HG02610 (cell line): Measurements from ENCODE around the gene BARX1.
"Not testable (repeated sequence)": the region's sequence is repeated elsewhere in the genome, so short reads cannot be mapped to it uniquely, and the experiment has no call there.

Source experiments
- ATAC-seq: cut with Tn5 transposase; IDR thresholded peaks from one replicate; pipeline ENCODE4 v1.9.1; 2021; ENCODE audit warnings: mild to moderate bottlenecking, moderate library complexity; ENCODE audit not compliant: unreplicated experiment

BARX1 gene, protein sequence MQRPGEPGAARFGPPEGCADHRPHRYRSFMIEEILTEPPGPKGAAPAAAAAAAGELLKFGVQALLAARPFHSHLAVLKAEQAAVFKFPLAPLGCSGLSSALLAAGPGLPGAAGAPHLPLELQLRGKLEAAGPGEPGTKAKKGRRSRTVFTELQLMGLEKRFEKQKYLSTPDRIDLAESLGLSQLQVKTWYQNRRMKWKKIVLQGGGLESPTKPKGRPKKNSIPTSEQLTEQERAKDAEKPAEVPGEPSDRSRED

DNA sequence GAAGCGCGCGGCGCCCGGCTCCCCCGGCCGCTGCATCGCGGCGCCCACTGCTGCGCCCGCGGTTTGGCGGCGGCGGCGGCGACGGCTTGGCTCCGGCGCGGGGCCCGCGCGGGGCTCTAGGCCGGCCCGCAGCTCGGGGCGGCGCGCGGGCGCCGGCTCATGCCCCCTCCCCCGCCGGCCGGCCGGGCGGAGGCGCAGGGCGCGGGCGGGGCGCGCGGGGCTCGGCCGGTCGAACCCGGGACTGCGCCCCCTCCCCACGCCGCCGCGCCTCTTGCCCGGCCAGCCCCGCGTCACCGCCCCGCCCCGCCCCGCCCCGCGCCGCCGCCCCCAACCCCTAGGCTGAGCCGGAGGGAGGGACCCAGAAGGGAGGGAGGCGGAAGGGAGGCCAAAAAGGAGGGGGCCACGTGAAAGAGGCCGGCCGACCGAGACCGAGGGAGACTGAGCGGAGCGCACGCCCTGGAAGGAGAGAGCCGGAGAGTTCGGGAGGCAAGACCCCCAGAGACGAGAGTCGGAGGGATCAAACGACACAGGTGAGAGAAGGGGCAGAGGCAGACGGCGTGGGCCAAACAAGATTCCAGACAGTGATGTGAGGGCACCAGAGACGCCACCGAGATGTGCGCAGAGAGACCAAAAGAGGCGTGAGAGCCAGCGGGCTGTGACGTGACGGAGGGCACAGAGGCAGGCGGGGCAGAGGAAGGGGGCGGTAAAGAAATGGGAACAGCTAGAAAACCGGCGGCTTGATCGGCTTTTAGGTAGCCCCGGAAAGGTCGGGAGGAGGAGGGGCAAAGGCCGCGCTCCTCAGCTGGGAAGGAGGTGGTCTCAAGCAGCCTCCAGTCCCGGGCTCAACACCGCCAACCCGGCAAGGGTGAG lies at the start of gene BARX1:
BARX1 (minus strand) TSS at position 245 of the 870 bp plus-strand sequence; CDS start at position 36, 209 bp downstream.
- ATAC-seq, result no peak

DNA sequence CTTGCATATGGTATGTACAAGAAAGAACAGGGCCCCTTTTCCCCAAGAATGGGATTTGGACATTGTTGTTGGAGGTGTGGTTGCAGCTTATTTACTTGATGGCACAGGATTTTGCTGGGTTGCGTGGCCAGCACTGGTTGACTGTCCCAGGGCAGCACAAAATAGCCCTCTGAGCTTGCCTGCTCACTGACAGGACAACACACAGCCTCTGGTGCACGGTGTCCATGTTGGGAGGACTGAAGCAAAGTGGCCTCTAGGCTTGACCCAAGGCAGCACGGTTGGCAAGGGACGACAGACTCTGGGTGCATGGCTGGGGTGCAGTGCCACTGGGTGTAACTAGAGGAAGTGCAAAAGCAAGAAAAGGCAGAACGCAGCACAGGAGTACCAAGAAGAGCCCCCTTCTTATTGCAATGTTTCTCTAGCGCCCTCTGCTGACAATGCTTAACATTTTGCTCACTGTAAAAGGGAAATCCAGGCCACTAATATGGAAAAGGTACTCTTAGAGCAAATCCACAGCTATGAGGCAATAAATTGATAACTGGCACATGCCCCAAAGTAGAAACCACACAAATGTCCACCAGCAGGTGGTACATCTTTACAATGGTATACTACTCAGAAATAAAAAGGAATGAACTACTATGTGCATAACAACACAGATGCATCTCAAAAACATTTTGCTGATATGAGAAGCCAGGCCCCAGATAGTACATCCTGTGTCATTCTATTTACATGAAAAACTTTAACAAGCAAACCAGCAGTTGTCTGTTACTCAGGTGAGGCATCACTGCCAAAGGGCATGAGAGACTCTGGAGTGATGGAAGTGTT lies 47.4 kb upstream of the BARX1 start:
- ATAC-seq, result no peak

DNA sequence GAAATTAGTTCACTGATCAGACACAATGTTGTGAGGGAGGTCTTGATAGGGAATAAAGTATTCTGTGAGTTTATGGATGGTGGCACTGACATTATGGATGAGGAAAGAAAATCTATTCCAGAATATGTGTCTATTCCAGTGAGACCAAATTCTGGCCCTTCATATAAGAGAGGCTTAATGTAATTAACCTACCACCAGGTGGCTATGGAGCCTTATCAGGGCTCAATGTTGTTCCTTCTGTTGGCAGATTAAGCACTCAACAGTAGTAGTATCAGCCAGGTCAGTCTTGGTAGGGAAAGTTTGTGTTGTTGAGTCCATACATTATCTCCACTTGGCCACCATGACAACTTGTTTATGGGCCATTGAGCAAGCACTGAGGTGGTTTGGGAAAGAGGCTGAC lies 41.7 kb upstream of the BARX1 start:
- no peak for ATAC-seq

DNA sequence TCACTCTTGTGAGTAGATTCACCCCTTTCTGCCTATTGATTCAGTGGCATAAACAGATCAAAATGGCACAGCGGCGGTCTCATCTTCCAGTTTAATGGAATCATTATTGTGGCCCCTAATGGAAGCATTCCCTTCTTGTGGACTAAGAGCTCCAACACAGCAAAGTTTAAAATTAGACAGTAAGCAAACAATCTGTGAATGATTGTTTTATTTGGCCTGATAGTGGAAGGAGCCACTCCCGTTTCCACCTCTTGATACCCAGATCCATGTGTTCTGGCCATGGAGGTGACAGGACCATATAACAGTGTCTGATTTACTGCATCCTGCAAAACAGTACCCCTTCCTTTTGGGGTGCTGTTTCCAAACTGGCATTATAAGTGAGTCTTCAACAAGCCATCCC lies 41.2 kb upstream of the BARX1 start:
- ATAC-seq, result no peak

DNA sequence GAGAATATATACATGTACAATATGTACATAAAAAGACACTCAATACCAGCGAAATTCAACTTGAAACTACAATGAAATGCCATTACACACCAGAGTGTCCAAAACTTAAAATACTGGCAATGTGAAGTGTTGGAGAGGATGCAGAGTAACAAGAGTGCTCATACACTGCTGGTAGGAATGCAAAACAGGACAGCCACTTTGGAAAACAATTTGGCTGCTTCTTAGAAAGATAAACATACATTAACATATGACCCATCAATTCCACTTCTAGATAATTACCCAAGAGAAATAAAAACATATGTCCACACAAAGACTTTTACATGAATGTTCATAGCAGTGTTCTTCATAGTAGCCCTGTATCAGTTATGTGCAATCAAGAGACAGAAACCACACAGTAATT lies 39.4 kb upstream of the BARX1 start:
- ATAC-seq, result no peak

DNA sequence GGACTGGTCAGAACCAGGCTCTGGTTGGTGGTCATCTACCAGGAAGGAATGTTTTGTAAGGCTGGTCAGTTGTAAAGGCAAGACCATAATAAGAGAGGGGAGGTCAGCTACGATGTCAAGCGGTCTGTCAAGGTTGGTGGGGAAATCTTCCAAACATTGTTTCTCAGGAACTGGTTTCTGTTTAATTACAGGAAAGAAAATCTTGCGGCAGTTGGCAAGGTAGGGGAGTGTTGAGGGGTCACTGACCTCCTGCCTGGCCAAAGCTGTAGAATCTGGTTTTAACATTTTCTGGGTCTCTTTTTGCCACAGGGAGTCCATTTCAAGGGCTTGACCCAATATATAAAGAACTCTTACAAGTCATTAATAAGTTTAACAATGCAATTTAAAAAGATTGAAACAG lies 39.0 kb upstream of the BARX1 start:
- ATAC-seq, result no peak

DNA sequence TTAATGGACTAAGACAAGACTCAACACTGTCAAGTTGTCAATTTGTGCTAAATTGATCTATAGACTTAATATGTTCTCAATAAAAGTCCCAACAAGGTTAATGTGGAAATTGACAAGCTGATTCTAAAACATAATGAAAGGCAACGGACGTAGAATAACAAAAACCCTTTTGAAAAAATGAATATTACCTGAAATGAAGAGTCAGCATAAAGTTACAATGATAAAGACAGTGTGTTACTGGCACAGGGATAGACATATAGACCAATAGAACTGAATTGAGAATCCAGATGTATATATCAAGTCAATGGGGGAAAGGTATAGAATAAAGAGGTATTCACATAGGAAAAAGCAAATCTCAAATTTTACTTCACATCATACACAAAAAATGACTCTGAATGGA lies 37.7 kb upstream of the BARX1 start:
- no peak for ATAC-seq

DNA sequence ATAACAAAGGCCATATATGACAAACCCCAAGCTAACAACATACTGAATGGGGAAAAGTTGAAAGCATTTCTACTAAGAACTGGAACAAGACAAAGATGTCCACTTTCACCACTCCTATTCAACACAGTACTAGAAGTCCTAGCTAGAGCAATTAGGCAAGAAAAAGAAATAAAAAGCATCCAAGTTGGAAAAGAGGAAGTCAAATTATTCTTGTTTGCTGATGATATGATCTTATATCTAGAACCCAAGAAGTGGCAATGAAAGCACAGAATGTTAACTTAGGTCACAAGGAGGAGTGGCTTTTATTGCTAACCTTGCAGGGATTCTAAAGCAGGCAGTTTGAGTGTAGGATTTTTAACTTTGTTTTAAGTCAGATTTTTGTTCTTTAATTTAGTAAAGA lies 35.3 kb upstream of the BARX1 start:
- no peak for ATAC-seq

DNA sequence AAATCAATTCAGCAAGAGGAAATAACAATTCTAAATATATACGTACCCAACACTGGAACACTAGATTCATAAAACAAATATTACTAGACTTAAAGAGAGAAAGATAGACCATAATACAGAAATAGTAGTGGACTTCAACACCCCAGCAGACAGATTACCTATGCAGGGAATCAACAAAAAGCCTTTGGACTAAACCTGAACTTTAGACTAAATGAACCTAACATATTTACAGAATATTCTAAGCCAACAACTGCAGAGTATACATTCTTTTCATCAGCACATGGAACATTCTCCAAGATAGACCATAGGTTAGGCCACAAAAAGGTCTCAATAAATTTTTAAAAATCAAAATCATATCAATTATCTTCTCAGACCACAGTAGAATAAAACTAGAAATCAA lies 32.9 kb upstream of the BARX1 start:
- no peak for ATAC-seq

DNA sequence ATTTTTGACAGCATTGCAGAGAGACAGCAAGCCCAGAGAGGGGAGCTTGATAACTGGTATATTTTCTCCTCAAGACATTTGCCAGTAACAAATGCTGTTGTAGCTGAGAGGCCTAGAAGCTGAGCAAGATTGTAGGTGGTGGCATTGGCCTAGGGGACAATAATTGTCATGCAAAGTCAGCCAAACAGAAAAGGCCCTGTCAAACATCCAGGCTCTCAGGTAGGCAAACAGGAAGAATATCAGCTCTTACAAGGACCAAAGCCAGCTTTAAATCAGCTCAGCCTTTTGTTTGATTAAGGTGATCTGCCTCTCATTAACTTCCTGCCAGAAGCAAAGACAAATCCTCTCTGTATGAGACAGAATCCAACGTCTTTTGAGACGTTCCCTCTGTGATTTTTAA lies 29.7 kb upstream of the BARX1 start:
- ATAC-seq, result no peak

DNA sequence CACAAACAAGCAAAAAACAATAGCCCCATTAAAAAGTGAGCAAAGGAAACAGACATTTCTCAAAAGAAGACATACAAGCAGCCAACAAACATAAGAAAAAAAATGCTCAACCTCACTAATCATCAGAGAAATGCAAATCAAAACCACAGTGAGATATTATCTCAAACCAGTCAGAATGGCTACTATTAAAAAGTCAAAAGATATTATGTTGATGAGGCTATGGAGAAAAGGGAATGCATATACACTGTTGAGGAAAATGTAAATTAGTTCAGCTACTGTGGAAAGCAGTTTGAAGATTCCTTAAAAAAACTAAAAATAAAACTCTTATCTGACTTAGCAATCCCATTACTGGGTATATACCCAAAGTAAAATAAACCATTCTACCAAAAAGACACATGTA lies 28.7 kb upstream of the BARX1 start:
- ATAC-seq, result no peak

DNA sequence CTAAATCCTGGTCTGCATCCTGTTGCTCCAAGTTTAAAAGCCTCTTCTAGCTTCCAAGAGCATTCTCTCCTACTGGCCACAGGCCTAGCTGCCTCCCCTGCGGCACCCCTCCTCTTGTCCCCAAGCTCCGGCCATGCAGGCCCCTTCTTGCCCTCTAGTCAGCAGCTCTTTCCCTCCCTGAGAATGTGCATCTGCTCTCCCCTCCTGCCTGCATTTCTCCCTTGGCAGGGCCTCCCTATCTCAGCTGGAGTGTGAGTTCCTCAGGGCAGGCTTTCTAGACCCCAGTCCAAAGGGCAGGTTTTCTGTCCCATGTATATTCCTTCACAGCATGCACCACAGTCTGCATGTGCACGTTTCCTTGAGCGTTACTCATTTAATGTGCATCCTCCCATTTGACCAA lies 24.6 kb upstream of the BARX1 start:
- ATAC-seq, result no peak

DNA sequence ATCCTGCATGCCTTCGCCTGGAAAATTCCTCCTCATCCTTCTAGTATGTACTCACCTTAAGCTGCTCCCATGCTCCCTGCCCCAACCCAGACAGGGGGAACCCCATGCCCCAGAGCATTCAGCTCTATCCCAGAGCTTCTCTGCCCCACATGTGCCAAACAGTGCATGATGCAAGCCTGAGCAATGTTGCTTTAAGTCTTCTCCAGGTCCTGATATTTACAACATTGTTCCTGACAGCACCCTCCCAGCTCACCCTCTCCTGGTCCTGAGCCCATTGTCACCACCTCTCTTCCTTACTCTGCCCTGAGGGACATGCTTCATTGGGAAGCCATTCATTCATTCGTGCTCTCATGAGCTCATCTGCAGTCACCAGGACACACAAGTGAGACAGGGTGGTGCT lies 23.4 kb upstream of the BARX1 start:
- no peak for ATAC-seq

DNA sequence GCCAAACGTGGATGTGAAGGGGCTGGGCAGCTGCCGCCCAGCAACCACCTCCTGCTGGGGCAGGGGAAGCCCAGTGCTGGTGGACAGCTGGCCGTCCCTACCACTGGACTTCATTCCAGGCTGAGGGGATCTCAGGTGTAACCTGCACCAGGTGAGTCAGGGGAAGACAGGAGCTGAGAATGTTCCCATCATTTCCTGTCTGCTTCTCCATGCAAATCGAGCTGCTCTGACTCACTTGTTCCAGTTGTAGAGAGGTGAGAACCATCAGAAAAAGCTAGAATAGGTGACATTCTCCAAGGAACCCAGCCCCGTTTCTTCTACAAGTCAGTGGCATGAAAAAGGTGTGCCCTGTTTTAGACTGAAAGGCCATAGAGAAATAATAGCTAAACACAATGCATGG lies 21.8 kb upstream of the BARX1 start:
- ATAC-seq, result no peak

DNA sequence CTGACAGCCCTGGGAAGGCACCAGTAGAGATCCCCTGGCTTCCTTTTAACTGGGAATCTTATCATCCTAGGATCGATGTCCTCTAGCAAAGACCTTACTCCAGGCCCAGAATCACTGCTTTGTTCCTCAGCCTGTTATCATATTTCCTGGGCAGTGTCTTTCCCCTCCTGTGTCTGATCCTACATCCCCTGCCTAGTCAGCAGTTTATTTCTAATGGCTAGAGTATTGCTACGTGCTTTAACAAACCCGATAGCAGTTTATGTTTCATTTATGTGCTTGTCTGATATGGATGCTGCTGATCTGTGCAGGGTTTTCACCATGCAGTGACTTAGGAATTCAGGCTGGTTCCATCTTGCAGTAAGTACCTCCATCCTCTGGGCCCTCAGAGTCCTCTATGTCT lies 20.9 kb upstream of the BARX1 start:
- ATAC-seq, result no peak

DNA sequence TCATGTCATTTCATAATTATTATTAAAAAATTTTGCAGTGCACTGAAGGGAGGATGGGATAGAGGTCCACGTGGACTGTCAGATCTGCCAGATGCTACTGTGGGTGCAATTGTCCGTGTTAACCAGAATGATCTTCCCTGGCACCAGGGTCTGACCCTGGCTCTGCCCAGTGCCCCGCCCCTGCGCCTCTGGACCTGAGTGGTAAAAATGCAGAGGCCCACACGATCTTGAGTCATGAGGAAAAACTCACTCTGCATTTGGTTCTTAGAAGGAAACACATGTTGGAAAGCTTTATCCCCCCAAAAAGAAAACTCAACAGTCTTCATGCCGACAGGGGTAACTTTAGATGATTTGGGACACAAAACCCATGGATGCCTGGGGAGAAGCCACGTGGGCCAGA lies 20.1 kb upstream of the BARX1 start:
- ATAC-seq, result no peak

DNA sequence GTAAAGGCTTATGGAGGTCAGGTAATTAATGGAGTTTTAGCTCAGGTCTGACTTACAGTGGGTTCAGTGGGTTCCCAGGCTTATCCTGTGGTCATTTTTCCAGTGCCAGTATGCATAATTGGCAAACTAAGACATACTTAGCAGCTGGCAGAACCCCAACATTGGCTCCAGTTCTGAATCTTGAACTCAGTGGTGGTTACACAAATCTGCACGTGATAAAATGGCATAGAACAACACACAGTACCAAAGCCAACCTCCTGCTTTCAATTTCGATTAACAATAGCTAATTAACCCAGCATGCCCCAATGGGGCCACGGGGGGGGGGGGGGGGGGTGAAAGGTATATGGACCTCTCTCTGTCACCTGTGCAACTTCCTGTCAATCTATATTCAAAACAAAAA lies 19.0 kb upstream of the BARX1 start:
- ATAC-seq, result no peak

DNA sequence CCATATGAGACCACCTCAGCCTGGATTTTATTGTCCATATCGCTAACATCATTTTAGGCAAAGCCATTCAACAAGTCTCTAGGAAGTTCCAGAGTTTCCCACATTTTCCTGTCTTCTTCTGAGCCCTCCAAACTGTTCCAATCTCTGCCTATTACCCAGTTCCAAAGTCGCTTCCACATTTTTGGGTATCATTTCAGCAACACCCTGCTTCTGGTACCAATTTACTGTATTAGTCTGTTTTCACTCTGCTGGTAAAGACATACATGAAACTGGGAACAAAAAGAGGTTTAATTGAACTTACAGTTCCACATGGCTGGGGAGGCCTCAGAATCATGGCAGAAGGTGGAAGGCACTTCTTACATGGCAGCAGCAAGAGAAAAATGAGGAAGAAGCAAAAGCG lies 17.5 kb upstream of the BARX1 start:
- not testable (repeated sequence) for ATAC-seq

DNA sequence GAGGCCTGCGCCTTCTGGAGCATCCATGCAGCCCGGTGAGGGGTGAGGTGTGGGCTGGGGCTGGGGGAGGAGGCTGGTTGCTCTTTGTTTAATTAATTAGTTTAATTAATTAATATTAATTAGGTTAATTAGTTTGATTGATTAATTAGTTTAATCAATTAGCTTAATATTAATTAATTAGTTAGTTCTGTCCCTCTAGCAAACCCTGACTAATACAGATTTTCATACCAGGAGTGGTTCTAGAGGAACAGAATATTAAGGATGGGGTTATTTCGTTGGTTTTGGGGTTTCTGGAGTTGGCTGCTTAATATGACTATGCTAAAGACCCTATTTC lies 14.1 kb upstream of the BARX1 start:
- no peak for ATAC-seq

DNA sequence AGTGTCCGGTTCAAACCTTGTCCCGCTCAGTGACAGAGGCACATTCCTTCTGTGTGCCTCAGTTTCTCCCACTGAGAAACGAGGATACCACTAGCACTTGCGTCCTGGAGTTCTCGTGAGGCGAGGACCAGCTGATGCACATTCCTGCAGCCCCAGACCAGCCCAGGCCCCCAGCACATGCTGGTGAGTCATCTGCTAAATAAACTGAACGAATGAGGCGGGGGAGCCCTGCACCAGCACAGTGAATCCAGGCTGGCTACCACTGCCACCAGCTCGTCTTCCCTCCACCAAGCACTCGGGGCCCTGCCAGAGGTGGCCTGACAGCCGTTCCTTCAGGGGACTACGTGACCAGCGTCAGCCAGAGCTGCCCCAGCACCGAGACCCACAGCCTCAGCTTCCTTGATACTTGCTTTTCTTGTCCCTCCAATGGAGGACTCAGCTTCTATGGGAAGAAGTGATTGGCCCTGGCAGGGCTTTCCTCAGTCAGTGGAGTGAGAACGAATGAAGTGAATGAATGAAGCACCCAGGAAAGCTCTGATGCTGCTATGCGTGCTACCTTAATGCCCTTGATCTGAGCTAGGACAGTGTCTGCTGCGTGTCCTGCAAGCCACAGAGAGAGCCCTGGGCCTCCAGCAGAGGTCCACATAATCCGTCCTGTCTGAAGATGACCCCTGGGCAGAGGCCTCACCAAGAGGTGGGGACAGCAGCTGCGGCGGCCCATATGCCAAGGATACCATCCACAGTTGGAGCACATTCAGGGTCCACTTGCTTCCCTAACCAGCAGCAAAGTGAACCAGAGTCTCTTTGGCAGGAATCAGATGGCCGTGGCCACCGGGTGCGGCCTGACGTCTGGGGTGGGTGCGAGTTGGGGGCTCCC lies 13.5 kb upstream of the BARX1 start:
- ATAC-seq, result no peak
